ENCODE data around the gene PTPN3.

- TF ChIP-seq CTCF (IDR thresholded peaks at IDR 0.05; ENCODE audit: insufficient read depth, low read length, poor library complexity, severe bottlenecking) (no peak), EZH2phosphoT487 (conservative IDR thresholded peaks at IDR 0.05; ENCODE audit: low read length) (no peak)
Observed at GRCh38 chr9:109387206-109387605, 110.9 kb downstream of the PTPN3 start.

All from SU-DHL-6 (cell line).